ENCODE results near the gene RMI1. TPM values are rescaled to one million over a fixed set of nuclear protein-coding genes. Genes with fewer than 3 reads are reported as not detected.
"Not testable (repeated sequence)": the region's sequence is repeated elsewhere in the genome, so short reads cannot be mapped to it uniquely, and the experiment has no call there.

RMI1 gene
- polyA plus RNA-seq, 3 donors, result 22.4 to 25.1 (median 23.8) TPM

- no peak for DNase-seq (ENCODE audit: low read depth in 3 of 3, low spot score in 2 of 3)
These were observed 21.0 kb downstream of the RMI1 start for GRCh38 chr9:84001621-84002020.

- no peak for DNase-seq (ENCODE audit: low read depth in 3 of 3, low spot score in 2 of 3)
These were observed 21.7 kb downstream of the RMI1 start for GRCh38 chr9:84002344-84002743.

GRCh38 chr9:84003246-84003645 is 22.6 kb downstream of the RMI1 start:
- DNase-seq (ENCODE audit: low read depth in 3 of 3, low spot score in 2 of 3), result no peak

GRCh38 chr9:84007662-84008061 is 27.1 kb downstream of the RMI1 start:
- DNase-seq (ENCODE audit: low read depth in 3 of 3, low spot score in 2 of 3), result no peak

- no peak for DNase-seq (ENCODE audit: low read depth in 3 of 3, low spot score in 2 of 3)
These were observed 43.5 kb downstream of the RMI1 start for GRCh38 chr9:84024041-84024575.

GRCh38 chr9:84027201-84027600 is 46.6 kb downstream of the RMI1 start:
- DNase-seq (ENCODE audit: low read depth in 3 of 3, low spot score in 2 of 3), result no peak

GRCh38 chr9:84031534-84031933 is 50.9 kb downstream of the RMI1 start:
- no peak for DNase-seq (ENCODE audit: low read depth in 3 of 3, low spot score in 2 of 3)

GRCh38 chr9:84041857-84042256 is 61.3 kb downstream of the RMI1 start:
- DNase-seq (ENCODE audit: low read depth in 3 of 3, low spot score in 2 of 3), result not testable (repeated sequence)

GRCh38 chr9:84045481-84046097 is 65.0 kb downstream of the RMI1 start:
- DNase-seq (ENCODE audit: low read depth in 3 of 3, low spot score in 2 of 3), result no peak

Other genes with a start within 250 kb of the RMI1 start
- gene GKAP1, start 163.0 kb upstream of the RMI1 start, polyA plus RNA-seq (ENCODE audit: insufficient read length in 3 of 3), result 10 to 100 TPM; 17.5 to 18.8 (median 18.4) TPM
- gene KIF27, start 59.4 kb upstream of the RMI1 start, polyA plus RNA-seq (ENCODE audit: insufficient read length in 3 of 3), result 10 to 100 TPM; 19.7 to 22.1 (median 21.4) TPM
- gene HNRNPK, start 590 bp upstream of the RMI1 start, polyA plus RNA-seq (ENCODE audit: insufficient read length in 3 of 3), result 100 to 1,000 TPM; 905 to 967 (median 923) TPM

Measured in right renal cortex interstitium (tissue), 3 donors.